Stimulated activated CD8-positive, alpha-beta memory T cell treated with anti-CD3 and anti-CD28 coated beads, Interleukin-12 subunit alpha, Interleukin-12 subunit beta, amount 100 ng/mL, for 1 hour (primary cell): ENCODE results near the gene RAB40C.

Experiments used
- DNase-seq: peaks from one replicate; pipeline ENCODE4 v3.0.0-alpha.2; 2020; ENCODE audit warnings: low read depth

Gene RAB40C, protein sequence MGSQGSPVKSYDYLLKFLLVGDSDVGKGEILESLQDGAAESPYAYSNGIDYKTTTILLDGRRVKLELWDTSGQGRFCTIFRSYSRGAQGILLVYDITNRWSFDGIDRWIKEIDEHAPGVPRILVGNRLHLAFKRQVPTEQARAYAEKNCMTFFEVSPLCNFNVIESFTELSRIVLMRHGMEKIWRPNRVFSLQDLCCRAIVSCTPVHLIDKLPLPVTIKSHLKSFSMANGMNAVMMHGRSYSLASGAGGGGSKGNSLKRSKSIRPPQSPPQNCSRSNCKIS

DNA sequence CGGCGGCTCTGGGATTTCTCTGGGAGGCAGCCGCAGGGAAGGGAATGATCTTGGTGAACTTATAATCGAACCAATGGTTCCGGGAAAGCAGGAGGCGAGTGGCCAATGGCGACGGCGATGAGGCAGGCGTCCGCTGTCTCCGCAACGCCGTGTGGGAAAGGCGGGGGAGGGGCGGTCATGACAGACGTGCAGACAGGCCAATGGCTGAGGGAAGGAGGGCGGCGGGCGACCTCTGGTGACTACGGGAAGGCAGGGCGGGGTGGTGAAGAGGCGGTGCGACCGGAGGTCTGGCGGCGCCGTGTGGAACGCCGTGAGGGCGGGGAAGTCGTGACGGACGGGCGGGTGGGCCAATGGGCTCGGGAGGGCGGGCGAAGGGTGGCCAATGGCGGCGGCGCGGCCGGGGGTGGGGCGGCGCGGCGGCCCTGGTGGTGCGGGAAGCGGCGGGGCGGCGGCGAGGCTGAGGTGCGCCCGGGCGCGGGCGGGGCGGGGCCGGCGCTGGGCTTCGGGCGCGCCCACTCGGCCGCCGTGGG lies at the start of gene RAB40C:
Gene RAB40C (plus strand): TSS at position 409 of the 530 bp plus-strand sequence. CDS start 226 bp downstream, outside the sequence.
- peak; percentile 98 for DNase-seq

DNA sequence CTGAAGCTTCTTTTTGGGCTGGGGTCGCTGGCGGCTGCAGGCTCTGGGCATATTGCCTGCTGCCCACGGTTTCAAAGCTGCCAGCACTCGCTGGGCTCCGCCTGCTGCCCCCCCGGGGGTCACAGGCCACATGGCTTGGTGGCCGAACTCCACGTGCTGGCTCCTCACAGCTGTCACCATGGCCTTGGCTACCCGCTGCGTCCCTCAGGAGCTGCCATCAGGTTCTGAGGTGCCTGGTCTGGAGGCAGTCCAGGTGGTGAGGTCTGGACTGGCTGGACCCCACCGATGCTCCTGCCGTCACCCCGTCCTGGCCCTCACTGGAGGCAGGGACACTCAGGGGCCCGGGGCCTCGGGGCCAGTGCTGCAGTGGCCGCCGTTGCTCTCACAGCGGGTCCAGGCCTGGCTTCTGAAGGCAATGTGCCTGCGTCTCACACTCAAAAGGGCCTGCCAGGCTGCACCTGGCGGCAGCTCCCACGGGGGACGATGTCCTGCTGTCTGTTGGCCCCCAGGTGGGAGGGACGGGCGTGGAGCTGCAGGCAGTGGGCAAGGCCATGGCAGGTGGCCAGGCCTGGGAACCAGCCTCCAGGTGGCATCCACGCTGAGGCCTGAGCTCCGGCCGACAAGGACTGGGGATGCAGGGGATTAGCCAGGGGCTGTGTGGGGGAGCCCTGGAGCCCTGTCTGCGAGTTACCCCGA lies 49.1 kb upstream of the RAB40C start:
- no peak for DNase-seq

DNA sequence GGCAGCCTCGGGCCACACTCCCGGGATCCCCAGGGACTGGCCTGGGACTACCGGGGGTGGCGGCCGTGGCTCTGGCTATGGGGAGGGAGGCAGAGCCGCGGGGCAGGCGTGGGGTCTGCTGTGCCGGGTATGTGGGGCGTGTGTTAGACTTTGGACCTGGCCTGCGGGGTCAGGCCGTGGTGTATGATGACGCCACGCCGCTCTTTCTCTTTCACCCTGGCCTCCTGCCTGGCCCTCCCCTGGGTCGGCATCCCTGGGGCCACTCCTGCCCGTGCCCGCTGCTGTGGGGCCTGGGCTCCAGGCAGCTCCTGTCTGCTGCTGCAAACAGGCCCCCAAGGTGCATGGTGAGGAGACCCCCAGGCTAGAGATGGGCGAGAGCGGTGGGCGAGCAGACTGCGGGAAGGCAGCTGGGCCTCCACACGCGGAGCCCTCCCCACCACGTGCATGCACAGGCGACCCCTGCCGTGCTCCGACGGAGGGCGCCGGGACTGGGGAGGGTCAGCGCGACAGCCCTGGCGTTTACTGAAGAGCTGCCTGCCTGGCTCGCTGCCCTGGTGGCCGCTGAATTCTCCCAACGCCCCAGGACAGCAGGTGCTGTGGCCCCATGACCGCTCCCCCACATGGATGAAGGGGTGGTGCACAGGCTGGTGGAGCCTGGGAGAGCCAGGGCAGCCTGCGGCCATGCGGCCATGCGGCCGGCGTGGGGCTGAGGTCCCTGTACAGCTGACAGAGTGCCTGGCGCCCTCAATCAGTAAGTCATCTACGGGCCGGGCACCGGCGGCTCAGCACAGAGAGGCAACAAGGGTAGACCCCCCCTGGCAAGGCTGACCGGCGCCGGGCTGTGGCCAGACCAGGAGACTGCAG lies 46.3 kb upstream of the RAB40C start:
- no peak for DNase-seq

DNA sequence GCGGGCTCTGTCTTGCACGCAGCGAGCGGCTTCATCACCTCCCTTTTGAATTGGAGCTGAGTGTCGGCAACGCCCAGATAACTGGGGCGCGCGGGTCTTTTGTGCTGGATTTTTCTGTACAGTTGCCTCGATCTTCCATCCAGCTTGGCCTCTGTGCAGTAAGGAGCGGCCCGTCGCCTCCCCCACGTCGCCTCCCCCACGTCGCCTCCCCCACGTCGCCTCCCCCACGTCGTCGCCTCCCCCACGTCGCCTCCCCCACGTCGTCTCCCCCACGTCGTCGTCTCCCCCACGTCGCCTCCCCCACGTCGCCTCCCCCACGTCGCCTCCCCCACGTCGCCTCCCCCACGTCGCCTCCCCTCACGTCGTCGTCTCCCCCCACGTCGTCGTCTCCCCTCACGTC lies 45.3 kb upstream of the RAB40C start:
- no peak for DNase-seq

DNA sequence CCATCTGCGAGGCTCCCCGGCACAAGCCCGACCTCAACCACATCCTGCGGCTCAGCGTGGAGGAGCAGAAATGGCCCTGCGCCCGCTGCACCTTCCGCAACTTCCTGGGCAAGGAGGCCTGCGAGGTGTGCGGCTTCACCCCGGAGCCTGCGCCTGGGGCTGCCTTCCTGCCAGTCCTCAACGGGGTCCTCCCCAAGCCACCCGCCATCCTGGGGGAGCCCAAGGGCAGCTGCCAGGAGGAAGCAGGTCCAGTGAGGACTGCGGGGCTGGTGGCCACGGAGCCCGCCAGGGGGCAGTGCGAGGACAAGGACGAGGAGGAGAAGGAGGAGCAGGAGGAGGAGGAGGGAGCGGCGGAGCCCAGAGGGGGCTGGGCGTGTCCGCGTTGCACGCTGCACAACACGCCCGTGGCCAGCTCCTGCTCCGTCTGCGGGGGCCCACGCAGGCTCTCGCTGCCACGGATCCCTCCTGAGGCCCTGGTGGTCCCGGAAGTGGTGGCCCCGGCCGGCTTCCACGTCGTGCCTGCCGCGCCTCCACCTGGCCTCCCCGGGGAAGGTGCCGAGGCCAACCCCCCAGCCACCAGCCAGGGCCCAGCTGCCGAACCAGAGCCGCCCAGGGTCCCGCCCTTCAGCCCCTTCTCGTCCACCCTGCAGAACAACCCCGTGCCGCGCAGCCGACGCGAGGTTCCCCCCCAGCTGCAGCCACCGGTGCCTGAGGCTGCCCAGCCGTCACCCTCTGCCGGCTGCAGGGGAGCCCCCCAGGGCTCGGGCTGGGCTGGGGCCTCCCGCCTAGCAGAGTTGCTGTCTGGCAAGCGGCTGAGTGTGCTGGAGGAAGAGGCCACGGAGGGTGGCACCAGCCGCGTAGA lies 42.7 kb upstream of the RAB40C start:
- no peak for DNase-seq

DNA sequence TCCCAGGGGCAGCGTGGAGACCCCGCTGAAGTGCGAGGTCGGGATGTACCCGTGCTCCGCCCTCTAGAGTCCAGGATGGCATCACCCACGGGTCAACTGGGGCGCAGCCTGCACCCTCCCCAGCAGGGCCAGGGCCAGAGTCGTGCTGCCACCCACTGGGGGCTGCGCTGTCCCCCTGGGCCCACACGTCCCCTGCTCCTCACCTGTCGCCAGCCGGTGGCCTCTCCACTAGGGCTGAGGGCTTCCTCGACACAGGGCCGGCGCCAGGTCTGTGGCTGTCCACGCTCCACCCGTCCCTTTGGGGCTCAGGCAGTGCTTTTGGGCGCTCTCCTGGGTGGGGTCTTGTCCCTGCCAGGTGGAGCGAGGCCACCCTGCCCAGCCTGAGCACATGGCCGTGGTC lies 41.3 kb upstream of the RAB40C start:
- DNase-seq = no peak

DNA sequence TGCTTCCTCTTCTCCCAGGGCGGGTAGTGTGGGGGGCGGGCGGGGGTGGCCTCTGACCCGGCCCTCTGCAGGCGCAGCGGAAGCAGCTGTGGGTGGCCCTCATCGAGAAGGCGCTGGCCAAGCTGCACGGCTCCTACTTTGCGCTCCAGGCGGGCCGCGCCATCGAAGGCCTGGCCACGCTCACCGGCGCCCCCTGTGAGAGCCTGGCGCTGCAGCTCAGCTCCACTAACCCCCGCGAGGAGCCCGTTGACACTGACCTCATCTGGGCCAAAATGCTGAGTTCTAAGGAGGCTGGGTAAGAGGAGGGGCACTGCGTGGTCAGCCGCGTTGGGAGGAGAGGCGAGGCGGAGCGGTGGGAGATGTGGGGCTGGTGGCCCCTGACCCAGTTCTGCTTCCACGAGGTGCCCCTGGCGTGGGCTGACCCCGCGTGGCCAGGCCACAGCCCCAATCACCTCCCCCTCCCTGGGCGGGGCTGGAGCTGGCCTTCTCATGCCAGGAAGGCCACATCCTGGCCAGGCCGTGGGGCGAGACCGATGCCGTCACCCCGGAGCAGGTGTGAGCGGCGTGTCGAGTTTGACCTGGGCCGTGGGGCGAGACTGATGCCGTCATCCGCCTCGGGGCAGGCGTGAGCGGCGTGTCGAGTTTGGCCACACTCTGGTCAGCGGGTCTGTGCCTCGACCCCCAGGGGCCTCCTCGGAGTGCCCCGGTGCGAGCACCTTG lies 40.2 kb upstream of the RAB40C start:
- no peak for DNase-seq

DNA sequence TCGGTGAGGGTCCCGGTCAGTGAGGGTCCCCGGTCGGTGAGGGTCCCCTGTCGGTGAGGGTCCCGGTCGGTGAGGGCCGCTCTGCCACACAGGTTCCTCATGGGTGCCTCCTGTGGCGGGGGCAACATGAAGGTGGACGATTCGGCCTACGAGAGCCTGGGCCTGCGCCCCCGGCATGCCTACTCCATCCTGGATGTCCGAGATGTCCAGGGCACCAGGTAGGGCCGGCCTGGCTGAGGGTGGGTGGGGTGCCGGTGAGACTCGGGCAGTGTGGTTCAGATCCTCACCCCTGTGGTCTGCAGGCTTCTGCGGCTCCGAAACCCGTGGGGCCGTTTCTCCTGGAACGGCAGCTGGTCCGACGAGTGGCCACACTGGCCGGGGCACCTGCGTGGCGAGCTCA lies 38.7 kb upstream of the RAB40C start:
- DNase-seq = no peak

DNA sequence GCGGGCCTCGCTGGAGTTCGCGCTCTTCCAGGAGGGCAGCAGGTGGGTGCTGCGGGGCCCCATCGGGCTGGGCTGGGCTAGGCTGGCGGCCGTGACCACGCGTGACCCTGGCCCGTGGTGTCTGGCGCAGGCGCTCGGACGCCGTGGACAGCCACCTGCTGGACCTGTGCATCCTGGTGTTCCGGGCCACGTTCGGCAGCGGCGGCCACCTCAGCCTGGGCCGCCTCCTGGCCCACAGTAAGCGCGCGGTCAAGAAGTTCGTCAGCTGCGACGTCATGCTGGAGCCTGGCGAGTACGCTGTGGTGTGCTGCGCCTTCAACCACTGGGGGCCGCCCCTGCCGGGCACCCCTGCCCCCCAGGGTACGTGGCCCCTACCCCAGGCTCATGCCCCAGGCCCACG lies 37.7 kb upstream of the RAB40C start:
- DNase-seq = no peak

DNA sequence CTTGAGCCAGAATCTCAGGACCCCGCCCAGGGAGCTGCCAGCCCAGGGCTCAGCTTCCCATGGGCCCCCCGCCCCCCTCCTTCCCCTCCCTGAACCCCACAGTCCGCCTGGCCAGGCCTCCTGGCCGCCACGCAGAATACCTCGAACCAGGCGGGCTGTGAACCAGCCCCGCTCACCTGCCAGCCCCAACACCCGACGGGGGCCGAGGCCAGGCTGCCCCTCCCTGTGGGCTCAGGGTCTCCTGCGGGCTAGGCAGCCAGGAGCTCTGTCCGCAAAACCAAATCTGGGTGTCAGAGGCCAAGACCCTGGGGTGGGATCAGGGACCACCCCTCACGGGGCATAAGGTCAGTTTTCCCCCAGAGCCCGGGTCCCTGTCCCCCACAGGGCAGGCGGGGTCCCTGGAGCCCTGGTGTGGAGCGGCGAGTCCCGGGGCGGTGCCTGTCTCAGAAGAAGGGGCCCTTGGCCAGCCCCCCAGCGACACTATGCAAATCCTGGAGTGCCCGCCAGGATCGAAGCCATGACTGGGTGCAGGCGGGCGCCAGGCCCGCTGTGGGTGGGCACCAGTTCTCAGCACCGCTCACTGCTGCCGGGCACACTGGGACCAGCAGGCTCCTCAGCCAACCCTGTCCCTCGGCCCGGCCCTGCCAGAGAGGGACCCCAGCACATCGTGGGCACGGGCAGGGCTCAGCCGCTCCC lies 36.1 kb upstream of the RAB40C start:
- no peak for DNase-seq

DNA sequence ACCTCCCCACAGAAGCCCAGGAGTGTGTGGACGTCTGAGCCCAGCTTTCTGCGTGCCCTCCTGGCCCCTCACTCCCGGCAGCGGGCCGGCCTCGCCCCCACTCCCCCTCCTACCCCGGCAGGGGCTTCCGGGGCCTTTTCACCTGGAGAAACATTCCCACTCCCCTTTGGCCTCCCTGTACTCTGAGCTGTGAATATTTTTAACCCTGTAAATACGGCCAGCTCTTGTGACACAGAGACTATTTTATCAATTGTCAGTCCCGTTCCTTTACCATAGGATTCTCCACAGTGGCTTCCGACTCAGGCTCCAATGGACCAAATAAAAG lies 35.6 kb upstream of the RAB40C start:
- no peak for DNase-seq

DNA sequence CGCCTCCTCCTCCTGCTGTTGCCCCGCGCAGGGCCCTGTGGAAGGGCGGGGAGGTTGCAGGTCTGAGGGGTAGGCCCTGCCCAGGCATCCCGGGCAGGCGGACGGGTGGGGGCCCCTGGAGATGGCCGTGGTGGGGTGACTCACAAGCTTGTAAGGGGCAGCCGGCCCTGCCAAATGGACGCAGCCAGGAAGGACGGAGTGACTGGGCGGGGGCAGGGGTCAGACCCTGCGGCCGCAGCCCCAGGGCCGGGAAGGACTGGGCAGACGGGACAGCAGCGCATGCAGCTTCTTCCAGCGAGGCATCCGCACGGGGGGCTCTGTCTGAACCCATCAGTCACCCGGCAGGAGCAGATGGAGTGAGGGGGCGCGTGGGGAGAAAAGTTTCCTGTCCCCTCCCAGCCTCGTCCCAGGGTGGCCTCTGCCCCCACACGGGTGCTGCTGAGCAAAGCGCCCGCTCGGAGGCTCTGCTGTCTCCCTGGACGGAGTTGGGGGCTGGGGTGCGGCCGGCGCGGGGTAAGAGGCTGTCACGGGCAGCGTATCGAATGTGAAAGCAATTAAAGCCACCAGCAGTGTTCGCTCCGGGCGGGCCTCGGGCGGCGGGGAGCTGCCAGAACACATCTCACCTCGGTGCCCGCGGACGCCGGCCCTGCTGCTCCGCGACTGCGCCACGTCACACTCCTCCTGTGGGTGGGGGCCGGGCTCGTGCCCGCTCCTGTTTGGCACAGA lies 35.1 kb upstream of the RAB40C start:
- DNase-seq = no peak

DNA sequence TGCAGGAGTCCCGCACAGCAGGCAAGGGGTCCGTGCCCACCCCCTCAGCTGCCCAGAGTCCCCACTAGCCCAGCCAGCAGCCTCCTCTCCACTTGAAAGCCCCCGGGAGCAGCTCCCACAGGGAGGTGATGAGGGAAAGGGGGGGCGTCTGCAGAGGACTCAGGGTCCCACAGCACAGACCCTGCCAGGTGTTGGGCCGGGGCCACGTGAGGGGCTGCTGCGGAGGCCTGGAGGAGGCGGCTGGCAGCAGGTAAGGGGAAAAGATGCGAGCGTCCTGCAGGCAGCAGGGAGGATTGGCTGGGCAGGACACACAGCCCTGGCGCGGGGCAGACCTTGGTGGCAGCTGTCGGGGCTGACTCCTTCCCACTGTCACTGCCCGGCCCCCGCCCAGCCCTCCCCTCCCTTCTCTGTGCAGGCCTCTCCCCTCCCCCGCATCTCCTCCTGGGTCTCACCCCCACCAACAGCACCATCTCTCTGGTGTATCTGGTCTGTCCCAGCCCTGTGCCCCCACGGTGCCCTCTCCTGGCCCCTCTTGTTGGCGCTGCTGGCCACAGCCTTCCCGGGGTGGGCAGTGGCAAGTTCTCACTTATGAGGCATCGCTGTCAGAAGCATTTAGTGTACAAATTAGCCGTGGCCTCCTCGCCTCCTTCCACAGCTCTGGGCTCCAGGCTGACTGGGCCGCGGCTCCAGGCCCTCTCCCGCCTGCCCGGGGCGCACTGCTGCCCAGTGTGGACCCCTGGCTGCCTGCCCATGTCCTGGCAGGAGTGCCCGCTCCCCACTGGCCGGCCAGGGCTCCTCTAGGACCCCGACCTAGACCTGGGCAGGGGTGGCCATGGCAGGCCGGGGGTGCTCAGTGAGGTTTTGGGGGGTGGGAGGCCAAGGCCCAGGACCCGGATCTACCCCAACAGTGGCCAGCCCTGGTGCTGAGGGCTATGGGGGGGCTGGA lies 34.1 kb upstream of the RAB40C start:
- no peak for DNase-seq

DNA sequence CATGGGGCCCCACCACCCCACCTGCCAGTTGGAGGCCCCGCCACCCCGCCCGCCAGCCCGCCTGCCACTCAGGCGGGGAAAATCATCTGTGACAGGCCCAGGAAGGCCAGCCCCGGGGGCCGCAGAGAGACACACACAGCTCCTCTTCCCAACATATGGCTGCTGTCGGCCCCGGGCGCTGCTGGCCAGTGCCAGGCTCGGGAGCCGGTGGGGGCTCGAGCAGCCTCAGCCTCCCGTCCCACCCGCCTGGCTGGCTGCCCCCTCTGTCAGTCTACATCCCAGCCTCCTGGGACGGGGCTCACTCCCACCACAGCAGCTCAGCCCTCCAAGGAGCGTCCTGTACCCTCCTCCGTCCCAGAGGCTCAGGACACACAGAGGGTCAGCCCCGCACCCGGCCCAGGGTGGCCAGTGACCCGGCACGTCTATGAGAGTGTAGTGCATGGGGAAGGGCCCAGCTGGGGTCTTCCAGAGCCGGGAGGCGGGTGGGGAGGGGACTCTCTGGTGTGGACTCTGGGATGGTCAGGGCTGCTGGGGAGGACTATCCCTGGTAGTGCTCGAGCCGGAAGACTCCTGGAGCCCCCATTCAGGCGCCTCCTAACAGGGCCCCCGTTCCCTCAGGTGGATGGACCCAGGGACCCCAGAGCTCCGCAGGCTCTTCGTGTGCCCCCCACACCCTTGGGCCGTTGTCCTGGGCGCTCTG lies 33.2 kb upstream of the RAB40C start:
- DNase-seq = no peak

DNA sequence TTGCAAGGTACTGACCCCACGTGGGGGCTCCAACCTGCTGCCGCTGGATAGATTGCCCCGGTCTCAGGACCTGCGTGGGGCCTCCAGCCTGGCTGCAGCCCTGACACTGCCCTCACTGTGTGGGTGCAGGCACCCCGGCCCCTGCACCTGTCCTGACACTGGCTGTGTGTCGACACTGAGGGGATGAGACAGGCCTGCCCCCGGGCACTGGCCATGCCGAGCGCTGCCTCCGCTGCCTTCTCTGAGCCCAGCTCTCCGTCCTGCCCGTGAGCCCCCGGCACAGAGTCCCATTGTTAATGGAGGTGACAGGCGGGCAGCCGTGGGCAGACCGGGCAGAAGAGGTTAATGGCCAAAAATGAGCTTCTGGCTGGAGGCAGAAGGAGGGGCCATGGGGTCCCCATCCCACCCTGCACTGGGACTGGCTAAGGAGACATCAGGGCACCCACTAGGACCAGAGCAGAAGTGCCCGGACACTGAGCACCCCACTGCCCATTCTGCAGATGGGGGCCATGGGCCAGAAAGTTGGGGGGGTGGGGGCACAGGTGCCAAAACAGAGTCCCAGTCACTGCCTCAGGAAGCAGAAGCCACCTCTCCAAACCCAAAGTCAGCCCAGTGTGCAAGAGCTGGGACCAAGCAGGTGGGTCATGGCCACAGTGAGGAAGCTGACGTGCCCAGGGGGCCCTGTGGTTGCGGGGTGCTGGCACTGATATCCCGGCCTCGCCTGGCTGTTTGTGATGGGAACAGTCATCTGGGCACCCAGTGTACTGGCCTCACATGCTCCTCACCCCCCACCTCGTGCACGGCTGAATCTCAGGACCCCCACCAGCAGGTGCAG lies 32.2 kb upstream of the RAB40C start:
- DNase-seq = no peak

DNA sequence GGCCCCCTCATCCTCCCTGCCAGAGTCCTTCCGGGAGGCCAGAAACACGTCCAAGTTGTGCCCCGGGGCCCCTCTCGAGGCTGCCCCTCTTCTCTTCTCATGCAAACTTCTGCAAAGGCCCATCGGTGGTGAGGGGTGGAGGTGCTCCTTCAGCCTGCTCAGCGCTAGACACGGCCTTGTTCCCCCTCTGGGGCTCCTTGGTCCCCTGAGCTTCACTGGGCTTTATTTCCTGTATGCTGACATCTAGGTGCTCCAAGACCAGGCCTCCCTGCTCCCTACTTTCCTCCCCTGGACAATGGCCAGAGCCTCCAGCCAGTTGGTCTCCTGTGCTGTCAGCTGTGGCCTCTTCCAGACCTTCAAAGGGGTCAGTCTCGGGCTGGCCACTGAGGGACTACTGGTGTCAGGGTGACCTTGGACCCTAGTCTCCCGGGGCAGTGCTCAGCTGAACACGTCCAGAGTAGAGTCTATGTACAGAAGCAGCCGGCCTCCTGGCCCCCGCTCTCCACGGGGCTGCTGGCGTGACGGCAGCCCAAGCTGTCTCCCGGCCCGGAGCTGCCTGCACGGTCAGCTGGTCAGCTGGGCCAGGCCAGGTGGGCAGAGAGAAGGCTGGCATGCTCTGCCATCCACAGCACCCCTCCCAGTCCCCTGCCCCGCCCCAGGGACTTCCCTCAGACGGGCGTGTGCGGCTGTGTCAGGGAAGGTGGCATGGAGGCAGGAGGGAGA lies 31.4 kb upstream of the RAB40C start:
- no peak for DNase-seq

DNA sequence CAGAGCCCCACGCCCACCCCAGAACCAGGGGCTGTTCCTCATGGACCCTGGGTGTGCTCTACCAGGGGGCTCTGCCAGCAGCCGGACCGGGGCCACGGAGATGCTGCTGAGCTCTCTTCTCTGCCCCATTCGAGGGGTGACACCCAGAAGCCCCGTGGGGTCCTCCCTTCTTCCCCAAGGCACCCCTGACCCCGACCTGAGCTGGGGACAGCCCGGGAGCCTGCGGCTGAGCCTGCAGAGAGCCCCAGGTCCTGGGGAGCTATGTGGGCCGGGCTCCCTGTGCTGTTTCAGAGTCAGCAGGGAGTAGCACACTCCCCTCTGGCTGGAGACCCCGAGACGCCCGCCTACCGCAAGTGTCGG lies 30.9 kb upstream of the RAB40C start:
- no peak for DNase-seq
